GM18505 (cell line): ENCODE results near the gene PCDHGA9.
"Not testable (repeated sequence)": the region's sequence is repeated elsewhere in the genome, so short reads cannot be mapped to it uniquely, and the experiment has no call there.

Experiments used
- ATAC-seq: cut with Tn5 transposase; IDR thresholded peaks from one replicate; pipeline ENCODE4 v1.9.1; 2021; ENCODE audit not compliant: unreplicated experiment
- POLR2A ChIP-seq: IDR thresholded peaks from 4 replicates; pipeline ENCODE4 v1.6.1; 2011; ENCODE audit warnings: borderline replicate concordance; ENCODE audit not compliant: insufficient read depth, insufficient read length; ENCODE audit errors: extremely low read depth

PCDHGA9 gene

GRCh38 chr5:141371572-141372475, 30.8 kb upstream of the PCDHGA9 start:
- ATAC-seq = no peak
- TF ChIP-seq POLR2A = no peak

- ATAC-seq = no peak
Measured at GRCh38 chr5:141373673-141374317, 28.8 kb upstream of the PCDHGA9 start, which contains the start of gene PCDHGA6. PCDHGA6 (plus strand) TSS chr5:141373891; CDS start chr5:141374084, 193 bp downstream.

GRCh38 chr5:141374627-141375026, 28.0 kb upstream of the PCDHGA9 start:
- TF ChIP-seq POLR2A = no peak
- no peak for ATAC-seq

More at GRCh38 chr5:141373673-141374317, 28.8 kb upstream of the PCDHGA9 start, which contains the start of gene PCDHGA6:
- TF ChIP-seq POLR2A = no peak

- ATAC-seq = not testable (repeated sequence)
Measured at GRCh38 chr5:141375444-141376155, 27.0 kb upstream of the PCDHGA9 start.

GRCh38 chr5:141382469-141383294, 19.9 kb upstream of the PCDHGA9 start, which contains the start of gene PCDHGA7:
PCDHGA7 (plus strand) TSS chr5:141382742; CDS start chr5:141382900, 158 bp downstream.
- TF ChIP-seq POLR2A = no peak
- no peak for ATAC-seq

GRCh38 chr5:141383345-141383744, 19.2 kb upstream of the PCDHGA9 start:
- ATAC-seq = no peak
- no peak for TF ChIP-seq POLR2A

GRCh38 chr5:141384471-141385267, 17.9 kb upstream of the PCDHGA9 start:
- no peak for TF ChIP-seq POLR2A
- ATAC-seq = no peak

- not testable (repeated sequence) for ATAC-seq
Measured at GRCh38 chr5:141387557-141388311, 14.8 kb upstream of the PCDHGA9 start, which contains the start of gene PCDHGB4. PCDHGB4 (plus strand) TSS chr5:141387698; CDS start chr5:141387885, 187 bp downstream.

GRCh38 chr5:141388661-141389060, 13.9 kb upstream of the PCDHGA9 start:
- no peak for ATAC-seq
- TF ChIP-seq POLR2A = no peak

GRCh38 chr5:141389153-141390042, 13.2 kb upstream of the PCDHGA9 start:
- TF ChIP-seq POLR2A = no peak

More at GRCh38 chr5:141389153-141390042, 13.2 kb upstream of the PCDHGA9 start:
- no peak for ATAC-seq
